GM19239 (cell line): ENCODE data around the gene GOLGA6L10.
"Not testable (repeated sequence)": the region's sequence is repeated elsewhere in the genome, so short reads cannot be mapped to it uniquely, and the experiment has no call there.

Experiments
- DNase-seq: peaks from one replicate; pipeline ENCODE4 v3.0.0; 2011; ENCODE audit warnings: low spot score; ENCODE audit not compliant: insufficient read length
- FAIRE-seq: peaks from 2 replicates; lab custom pipeline; 2011; peaks lifted over from hg19 to GRCh38; lab: Jason Lieb, UNC

Gene GOLGA6L10, protein sequence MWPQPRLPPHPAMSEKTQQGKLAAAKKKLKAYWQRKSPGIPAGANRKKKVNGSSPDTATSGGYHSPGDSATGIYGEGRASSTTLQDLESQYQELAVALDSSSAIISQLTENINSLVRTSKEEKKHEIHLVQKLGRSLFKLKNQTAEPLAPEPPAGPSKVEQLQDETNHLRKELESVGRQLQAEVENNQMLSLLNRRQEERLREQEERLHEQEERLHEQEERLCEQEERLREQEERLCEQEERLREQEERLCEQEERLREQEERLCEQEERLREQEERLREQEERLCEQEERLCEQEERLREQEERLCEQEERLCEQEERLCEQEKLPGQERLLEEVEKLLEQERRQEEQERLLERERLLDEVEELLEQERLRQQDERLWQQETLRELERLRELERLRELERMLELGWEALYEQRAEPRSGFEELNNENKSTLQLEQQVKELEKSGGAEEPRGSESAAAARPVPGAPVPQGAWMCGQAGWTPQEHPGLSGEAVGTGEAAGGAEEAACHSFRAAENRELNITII

DNA sequence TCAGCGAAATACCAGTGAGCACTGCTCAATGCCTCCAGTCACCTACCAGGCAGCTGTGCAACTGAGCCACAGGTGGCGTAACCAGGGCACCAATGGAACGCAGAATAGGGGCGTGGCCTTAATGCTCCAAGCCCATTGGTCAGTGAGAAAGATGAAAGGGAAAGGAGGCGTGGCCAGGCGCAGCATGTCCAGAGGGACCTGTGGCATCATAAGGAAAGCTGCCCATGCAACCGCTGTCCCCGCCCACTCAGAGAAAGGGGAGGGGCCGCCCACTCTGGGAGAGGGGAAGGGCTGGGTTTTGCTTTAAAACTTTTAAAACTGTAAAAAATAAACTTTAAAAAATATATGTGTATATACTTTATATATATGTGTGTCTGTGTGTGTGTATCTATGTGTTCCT is at the start of gene GOLGA6L10:
GOLGA6L10 (minus strand) TSS at position 101 of the 400 bp plus-strand sequence; CDS start at position 1, 100 bp downstream.
- DNase-seq, FAIRE-seq: not testable (repeated sequence)

DNA sequence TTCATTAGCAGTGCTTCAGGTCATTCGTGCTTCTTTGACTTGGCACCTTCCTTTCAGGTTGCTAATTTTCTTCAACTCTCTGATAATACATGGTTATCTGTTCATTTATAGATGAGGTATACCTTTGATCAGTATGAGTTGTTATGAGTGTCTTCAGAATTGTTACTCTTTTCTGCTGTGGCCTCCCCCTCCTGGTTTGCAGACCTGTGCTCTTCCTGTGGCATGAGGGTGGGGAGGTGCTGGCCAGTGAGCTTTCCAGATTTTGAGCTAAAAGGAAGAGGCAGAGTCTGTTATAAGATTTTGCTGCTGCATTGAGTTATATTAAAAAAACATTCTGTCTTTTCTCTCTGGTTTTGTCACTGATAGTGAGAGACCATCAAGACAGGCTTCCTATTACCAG is 49.5 kb upstream of the GOLGA6L10 start:
- FAIRE-seq, result no peak
- no peak for DNase-seq

DNA sequence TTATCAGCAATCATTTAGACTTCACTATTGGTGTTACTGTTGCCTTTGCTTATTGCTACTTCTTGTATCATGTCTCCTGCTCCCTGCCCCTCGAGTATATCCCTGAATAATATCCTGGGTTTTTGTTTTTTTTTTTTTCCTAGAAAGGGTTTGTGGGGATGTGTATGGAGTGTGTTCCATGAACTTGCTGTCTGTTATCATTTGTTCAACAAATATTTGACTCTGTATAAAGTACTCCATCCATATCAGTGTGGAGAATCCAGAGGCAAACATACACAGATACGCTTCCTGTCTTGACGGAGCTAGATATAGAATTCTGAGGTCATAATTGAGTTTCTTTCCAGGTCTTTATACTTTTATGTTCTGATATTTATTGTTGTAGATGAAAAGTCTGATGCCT is 48.5 kb upstream of the GOLGA6L10 start:
- DNase-seq (no peak), FAIRE-seq (no peak)

DNA sequence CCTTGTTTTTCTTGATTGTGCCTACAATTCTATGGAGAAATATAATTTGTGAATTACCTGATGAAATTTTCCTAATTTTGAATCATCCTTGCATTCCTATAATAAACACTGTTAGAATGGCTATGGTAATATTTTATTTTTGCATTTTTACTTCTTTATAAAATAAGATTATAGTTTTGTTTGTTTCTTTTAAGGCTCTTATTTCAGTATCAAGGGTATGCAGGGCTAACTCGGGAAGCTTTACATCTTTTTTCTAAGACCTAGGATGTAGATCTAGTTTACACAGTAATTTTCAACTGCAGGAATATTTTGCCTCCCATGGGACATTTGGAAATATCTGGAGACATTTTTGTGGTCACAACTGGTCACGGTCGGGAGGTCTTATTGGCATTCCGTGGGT is 46.5 kb upstream of the GOLGA6L10 start:
- DNase-seq, FAIRE-seq: not testable (repeated sequence)

DNA sequence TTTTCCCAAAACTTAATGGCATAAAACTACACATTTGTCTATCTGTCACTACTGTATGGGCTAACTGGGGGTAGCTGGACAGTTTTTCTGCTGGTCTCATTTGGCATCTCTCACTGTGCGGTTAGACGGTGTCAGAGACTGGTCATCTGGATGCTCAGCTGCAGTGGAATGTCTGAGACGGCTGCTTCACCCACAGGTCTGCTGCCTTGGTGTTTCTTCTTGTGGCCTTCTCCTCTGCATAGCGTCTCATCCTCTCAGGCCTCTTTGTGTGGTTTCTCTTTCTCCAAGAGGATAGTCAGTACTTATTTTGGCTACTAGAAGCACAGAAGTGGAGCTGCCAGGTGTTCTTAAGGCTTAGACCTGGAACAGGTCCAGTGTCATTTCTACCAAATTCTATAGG is 44.4 kb upstream of the GOLGA6L10 start:
- FAIRE-seq (no peak), DNase-seq (no peak)

DNA sequence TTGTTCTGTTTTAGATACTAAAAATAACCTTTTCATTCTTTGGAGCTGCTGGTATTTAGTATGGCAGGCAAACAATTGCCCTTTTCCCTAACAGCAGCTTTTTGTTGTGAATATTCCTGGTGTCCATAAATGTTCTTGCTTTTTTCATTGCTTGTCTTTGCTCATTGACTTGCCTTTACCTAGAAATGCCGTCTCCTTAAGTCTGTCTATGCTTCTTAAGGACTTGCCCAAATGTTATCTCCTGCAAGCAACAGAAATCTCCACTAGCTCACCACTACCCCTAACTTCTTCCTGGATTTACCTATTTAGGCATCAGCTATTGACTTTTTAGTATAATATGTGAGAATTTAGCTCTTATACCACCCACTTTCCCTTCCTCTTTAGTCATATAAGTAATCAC is 42.8 kb upstream of the GOLGA6L10 start:
- FAIRE-seq, DNase-seq: not testable (repeated sequence)

DNA sequence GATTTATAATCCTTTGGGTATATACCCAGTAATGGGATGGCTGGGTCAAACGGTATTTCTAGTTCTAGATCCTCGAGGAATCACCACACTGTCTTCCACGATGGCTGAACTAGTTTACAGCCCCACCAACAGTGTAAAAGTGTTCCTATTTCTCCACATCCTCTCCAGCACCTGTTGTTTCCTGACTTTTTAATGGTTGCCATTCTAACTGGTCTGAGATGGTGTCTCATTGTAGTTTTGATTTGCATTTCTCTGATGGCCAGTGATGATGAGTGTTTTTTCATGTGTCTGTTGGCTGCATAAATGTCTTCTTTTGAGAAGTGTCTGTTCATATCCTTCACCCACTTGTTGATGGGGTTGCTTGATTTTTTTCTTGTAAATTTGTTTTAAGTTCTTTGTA is 40.9 kb upstream of the GOLGA6L10 start:
- not testable (repeated sequence) for DNase-seq, FAIRE-seq

DNA sequence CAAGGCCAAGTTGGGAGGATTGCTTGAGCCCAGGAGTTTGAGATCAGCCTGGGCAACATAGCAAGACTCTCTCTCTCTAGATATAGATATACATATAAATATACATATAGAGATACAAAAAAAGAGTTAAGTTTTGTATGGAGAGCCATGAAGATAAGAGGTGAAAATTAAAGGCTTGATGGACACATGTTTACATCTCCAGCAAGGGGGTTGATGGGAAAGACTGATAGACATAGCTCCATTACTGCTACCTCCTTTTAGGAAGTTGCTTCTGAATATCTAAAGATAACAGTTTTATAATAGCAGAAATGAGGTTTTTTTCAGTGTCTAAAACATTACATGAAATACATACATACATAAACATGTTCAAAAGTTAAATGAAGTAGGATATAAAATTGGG is 37.9 kb upstream of the GOLGA6L10 start:
- FAIRE-seq, DNase-seq: not testable (repeated sequence)

DNA sequence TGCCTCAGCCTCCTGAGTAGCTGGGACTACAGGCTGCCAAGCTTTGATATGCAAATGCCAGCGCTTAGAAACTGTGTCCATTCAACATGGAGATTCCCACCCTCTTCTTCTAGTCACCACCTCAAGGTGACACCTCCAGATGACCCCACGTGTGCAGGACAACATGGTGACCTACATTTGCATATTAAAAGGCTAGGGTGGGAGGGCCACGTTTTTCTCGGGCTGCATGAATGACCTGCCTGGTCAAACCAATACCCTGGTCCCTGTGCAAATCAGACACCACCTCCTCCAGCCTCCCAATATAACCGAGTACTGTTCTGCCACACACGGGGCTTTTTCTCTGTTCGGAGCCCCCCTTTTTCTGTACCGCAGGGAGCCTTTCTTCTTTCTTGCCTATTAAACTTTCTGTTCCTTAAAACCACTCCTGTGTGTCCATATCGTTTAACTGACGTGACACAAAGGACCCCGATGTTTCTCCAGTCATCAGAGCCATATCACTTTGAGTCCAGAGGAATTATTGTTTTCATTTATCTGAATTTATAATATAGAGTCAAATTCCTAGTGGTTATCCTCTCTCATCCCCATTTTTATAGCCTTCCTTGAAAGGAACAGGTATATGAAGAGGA is 32.2 kb upstream of the GOLGA6L10 start:
- not testable (repeated sequence) for FAIRE-seq, DNase-seq

DNA sequence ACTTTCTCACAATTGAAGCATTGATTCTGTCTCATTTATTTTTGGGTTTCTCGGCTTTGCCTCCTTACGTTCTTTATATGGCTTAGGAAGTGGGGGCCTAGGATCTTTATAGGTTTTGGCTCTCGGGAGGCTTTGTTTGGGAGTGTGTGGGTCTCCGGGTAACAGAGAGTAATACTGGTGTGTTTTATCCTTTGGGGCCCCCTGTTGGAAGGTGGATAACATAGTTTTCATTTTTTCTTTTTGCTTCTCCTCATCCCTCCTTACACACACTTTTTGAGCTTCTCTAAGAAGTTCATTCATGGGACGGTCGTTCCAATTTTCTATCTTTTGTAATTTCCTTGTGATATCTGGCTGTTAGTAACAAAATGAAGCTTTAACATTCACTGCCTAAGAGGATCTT is 30.3 kb upstream of the GOLGA6L10 start:
- not testable (repeated sequence) for DNase-seq, FAIRE-seq

DNA sequence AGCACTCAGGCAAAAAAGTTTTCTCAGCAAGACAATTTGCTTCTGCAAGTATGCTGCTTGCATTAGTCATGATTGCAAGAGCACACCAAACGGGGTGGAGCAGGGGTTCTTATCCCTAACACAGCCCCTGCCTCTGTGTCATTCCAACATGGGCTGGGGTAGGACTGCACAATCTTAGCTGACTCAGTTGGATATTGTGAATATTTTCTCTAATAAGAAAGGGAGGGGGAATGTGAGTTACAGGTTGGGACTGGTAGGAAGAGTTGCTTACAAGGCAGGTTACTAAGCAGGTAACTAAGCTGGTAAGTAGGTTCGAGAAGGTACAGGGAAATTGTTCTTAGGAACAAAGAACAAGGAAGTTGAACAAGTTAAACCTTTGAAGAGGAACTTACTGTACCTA is 24.4 kb upstream of the GOLGA6L10 start:
- FAIRE-seq, DNase-seq: not testable (repeated sequence)

DNA sequence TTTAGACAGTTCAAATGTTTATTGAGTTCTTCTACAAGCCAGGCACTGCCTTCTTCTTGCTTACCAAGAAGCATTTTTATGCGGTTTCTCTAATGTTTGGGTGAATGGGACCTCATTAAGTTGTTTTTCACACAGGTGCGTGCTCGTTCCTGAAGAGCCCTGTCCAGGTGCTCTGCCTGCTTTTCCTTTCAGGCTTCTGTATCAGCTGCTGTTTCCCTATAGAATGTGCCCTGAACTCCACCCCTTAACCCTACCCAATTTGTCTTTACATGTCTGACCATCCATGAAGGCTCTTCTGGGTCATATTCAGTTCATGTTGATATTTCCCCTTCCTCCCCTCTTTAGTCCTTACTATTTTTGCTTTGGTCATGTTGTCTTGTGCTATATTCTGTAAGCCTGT is 22.4 kb upstream of the GOLGA6L10 start:
- DNase-seq, result no peak
- FAIRE-seq, result no peak

DNA sequence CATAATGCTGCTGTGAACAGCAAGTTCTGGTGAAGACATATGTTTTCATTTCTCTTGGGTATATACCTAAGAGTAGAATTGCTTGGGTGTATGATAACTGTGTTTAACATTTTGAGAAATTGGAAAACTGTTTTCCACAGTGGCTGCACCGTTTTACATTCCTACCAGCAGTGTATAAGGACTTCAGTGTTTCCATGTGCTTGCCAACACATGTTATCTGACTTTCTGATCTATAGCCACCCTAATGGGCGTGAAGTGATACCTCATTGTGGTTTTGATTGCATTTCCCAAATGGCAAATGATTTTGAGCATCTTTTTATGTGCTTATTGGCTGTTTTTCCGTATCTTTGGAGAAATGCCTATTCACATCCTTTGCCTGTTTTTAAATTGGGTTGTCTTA is 18.5 kb upstream of the GOLGA6L10 start:
- not testable (repeated sequence) for FAIRE-seq, DNase-seq

DNA sequence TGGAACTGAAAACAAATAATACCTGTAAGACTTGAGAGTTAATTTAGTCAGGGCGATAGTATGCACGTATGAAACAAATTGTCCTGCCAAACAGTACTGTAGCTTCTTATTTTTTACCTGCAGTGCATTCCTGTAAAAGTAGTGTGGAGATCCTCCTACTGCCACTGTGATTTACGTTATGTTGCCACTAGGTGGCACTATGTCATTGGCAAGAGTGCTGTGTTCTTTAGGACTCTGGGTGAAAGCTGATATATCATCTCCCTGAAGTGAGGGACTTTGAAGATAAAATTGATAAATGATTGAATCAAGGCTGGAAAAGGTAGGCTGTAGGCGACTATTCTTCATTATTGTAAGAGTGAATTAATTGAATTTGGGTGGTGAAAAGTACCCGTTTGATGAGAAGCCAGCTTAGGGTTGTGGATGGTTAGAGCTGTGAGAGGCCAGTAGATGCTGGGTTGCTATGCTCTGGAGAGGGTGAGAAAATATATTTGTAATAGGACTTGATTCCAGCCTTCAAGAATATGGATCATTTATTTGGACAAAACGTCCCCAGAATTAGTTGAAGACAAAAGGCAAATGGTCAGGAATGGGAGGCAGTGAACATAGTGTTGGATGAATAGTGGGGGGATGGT is 16.5 kb upstream of the GOLGA6L10 start:
- DNase-seq, FAIRE-seq: not testable (repeated sequence)

DNA sequence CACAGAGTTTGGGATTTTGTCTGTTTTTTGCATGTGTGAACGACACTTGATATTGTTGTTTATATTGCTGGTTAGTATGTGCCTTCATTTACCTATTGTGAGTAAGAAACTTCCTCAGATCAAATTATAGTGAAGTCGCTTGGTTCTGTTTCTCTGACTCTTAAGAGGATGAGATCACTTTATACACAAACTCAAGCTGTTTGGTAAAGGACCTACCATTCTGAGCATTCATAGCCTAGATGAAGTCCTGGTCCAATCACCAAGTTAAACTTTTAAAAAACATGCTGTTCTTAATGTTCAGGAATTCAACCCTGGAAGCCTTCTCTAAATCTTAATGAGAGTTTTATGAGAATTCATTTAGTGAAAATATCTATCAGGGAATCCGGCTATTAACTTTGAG is 15.3 kb upstream of the GOLGA6L10 start:
- not testable (repeated sequence) for DNase-seq, FAIRE-seq

DNA sequence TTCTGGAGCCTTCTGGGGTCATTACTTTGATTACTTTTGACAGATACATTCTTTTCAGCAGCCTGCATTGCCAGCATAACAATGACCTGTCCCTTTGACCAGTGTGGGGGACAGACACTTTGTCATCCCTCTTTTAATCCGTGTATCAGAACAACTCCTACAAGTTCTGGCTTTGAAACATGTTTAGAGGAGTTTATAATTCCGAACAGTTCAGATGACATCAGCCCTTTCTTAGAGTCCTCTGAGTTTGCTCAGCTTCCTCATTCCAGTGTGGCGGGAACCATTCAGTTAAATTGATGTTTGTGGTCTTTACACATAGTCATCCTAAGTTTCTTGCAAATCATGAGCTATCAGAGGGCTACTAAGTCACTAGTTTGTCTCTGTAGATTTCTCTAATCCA is 13.5 kb upstream of the GOLGA6L10 start:
- DNase-seq, FAIRE-seq: not testable (repeated sequence)

DNA sequence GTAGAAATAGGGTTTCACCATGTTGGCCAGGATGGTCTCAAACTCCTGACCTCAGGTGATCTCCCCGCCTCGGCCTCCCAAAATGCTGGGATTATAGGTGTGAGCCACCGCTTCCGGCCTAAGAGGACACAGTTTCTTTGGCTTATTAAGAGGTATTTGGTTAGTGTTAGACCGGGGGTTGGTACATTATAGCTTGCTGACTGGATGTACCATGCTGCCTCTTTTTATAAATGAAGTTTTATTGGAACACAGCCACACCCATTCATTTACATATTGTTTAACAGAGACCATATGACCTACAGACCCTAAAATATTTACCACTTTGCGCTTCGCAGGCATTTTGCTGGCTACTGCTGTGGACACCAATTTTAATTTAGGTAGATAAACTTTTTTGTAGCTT is 11.3 kb upstream of the GOLGA6L10 start:
- not testable (repeated sequence) for FAIRE-seq, DNase-seq

DNA sequence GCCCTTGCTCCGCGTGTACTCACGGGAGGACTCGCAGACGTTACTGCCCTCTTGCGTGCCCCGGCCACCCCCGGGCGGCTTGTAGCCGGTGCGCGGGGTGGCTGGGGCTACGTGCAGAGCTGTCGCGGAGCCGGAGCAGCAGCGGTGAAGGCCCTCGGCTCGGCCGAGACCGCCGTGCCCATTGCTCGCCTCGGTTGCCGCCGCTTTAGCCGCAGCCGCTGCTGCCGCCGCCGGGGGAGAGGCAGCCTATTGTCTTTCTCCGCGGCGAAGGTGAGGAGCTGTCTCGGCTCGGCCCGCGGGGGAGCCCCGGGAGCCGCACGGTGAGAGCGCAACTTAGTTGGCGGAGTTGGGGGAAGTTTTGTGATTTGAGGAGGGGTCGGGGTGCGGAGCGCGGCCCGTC is 5.8 kb upstream of the GOLGA6L10 start:
- FAIRE-seq, DNase-seq: not testable (repeated sequence)

DNA sequence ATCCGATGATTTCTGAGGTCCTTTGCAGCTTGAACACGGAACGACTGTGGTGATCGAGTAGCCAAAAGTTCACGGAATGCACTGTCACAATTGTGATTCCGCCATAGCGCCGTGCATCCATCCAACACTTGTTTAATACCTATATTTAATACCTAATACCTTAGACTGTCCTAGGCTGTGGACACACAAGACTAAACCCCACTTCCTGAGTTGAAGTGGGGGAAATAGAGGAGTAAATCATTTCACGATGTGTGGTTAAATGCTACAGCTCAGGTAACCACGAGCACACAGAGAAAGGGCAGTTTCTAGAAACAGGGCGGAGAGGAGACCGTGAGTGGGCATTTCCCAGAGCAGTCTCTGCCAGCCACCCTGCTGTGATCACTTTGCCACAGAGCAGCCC is 5.3 kb upstream of the GOLGA6L10 start:
- not testable (repeated sequence) for DNase-seq, FAIRE-seq

DNA sequence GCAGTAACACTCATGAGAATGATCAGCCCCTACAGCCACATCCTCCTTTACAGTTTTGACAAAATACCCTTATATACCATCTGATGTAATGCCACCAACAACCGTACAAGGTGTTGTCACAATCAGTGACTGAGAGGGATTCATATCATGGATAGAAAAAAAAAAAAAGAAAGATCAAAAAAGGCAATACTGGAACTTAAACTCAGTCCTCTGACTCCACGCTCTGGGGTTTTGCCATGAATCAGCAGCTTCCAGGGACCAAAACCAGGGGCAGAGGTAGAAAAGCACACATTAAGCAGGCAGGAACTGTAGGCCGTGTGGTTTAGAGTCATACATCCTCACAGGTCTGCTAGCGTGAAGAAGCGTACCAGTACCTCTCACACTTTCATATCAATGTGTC is 1.6 kb downstream of the GOLGA6L10 start:
- not testable (repeated sequence) for DNase-seq, FAIRE-seq
